ENCODE data around the gene GEN1.

Gene GEN1

DNA sequence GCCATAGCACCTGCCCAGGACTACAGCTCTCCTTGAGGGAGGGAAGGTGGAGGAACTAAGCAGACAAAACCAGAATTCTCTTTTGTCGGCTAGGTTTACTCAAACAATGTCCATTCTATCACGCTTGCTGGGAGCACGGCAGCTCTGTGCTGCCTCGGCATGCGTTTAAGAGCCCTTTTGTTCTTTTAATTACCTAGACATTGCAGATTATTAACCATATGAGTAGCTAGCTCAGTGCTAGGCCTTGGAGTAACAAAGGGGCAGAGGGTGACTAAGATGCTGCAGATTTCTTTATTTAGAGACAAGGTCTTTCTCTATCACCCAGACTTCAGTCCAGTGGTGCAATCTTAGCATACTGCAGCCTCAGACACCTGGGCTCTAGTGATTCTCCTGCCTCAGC, 73.4 kb downstream of the GEN1 start:
- no peak for FAIRE-seq

DNA sequence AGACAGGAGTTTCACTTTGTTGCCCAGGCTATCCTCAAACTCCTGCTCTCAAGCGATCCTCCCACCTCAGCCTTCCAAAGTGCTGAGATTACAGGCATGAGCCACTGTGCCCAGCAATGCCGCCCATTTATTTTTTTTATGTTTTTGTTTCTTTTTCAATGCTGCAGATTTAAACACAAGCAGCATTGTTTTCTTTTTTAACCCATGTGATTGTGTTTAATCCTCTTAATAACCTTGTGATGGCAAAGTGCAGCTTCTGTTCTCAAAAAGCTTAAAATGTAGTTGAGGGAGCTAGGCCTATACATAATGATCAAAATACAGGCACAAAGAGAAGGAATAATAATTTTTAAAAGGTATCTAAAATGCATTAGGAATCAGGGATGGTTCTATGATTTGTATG, 73.8 kb downstream of the GEN1 start:
- FAIRE-seq: no peak

DNA sequence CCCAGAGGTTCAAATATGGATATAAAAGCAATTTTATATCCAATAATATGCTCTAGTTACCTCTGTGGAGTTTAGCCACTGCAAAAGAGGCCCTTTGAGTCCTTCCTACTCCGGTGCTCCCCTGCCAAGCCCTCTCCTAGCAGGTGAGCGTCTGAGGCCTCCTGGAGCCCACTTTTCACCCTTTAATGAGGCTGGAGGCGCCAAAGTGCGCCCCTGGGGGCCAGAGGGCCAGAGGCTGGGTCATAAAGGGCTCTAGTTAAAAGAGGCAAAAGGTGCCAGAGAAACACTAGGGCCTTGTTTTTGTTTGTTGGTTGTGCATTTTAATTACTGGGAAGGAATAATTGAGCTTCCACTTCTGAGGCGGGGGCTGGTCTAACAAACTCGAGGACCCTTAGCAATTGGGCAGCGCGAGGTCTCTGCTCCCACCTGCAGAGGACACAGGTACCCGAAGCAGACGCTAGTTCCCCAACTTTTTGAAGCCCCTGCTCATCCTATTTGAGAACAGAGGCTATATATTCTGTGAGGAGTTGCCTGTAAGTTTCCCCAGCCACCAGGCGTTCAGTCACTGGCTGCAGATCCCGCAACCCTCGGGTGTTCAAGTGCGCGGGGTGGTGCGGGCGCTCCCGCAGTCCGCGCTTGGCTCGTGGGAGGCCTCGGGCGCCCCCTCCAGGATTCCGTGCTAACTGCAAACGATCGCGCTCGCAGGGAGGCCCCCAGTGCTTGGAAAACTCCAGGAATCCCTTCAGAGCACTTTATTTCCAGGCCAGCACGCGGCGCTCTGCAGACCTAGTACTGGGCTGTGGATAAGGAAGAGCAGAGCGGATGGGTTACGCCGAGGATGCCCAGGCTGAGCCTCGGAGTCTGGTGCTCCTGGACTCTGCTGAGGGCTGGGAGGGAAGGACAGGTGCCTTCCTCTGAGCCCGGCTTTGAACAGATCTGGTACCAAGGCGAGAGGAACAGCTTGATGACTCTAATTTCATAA, 76.4 kb downstream of the GEN1 start:
- FAIRE-seq: no peak

DNA sequence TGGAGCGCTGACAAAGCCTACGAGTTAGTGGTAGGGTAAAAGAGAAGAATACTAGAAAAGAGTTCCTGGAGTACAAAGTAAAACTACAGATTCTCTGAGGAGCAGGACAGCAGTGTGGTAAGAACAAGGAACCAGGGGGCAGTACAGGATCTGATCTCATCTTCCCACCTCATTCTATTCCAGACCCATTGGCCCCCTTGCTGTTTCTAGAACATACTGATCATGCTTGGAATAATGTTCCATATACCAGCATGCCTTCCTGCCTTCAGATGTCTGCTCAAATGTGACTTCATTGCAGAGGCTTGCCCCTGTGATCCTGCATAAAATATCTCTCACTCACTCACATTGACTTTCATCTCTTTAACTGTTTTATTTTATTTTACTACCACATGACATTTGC, 81.6 kb downstream of the GEN1 start:
- no peak for FAIRE-seq

Measured in colon (tissue), 2 donors.